Vein endothelial cell (primary cell): ENCODE measurements around the gene EIF3M. TPM values are rescaled to one million over a fixed set of nuclear protein-coding genes. Genes with fewer than 3 reads are reported as not detected.

Experiments
- total RNA-seq: library from RNA; depleted of rRNA; stranded (reverse); fragments of >200 nt; gene quantifications from 2 replicates; pipeline ENCODE4 v1.2.3, GENCODE V29; 2012

The EIF3M gene
- 469 and 551 TPM in 2 replicates for total RNA-seq

DNA sequence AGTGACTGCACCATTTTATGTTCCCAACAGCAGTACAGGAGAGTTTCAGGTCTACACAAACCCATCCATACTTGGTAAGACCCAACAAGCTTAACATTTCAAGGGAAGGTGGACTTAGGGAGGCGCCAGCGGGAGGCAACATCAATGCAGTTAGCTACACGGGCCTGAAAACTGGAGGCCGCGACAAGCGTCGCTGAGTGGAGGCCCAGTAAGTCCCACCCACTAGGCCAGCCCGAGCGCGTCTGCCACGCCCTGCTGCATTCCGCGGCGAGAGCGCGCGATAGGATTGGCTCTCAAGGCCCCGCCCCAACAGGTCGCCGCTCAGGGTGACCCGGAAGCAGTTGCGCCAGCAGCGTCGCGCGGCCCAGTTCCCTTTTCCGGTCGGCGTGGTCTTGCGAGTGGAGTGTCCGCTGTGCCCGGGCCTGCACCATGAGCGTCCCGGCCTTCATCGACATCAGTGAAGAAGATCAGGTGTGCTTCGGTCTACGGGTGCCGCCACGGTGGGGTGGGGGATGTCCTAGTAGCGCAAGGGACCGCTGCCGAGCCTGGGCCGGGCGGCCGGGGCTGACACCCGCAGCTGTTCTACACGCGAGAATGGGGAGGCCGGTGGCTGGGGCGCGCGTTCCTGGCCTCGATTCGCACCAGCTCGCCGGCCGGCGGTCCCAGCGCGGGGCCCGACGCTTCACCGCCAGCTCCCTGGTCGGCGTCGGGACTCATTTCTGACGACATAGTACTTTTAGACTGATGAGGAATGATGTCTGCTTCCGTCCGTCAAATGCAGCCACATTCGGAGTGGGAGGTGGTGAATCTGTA is at the start of gene EIF3M:
EIF3M (plus strand) TSS at position 373 of the 813 bp plus-strand sequence; CDS start at position 430, 57 bp downstream.

Other genes starting within 250 kb of the EIF3M start
- not detected in 2 replicates for gene WT1, start 148.3 kb upstream of the EIF3M start, total RNA-seq
- not detected in 2 replicates for gene CCDC73, start 210.8 kb downstream of the EIF3M start, total RNA-seq
- gene PRRG4, start 246.1 kb downstream of the EIF3M start, total RNA-seq, result 0.10 and 0.33 TPM in 2 replicates